Vagina (tissue), 2 donors: ENCODE results near the gene TUBA1B. TPM values are rescaled to one million over a fixed set of nuclear protein-coding genes. Genes with fewer than 3 reads are reported as not detected.

ENCODE experiments used
- DNase-seq, 2 donors: peaks; one replicate each; pipeline ENCODE4 v3.0.0-alpha.2; 2017; ENCODE audit errors: extremely low spot score in 2 of 2
- H3K27ac ChIP-seq: fragments of 200-600 bp; sonication (generic); one replicate; pipeline ENCODE4 v1.5.1; 2019
- H3K27me3 ChIP-seq: fragments of 200-600 bp; sonication (generic); one replicate; pipeline ENCODE4 v1.5.1; 2019
- H3K36me3 ChIP-seq, 2 donors: fragments of 200-600 bp; sonication (generic); one replicate each; pipeline ENCODE4 v1.5.1; 2017 to 2019
- H3K4me1 ChIP-seq: fragments of 200-600 bp; sonication (generic); one replicate; pipeline ENCODE4 v1.5.1; 2019
- H3K4me3 ChIP-seq, 2 donors: fragments of 200-600 bp; sonication (generic); 1 replicate in 1 of 2; 2 replicates in 1 of 2; pipeline ENCODE4 v1.5.1; 2016 to 2019
- H3K9me3 ChIP-seq: fragments of 200-600 bp; sonication (generic); one replicate; pipeline ENCODE4 v1.5.1; 2019
- POLR2A ChIP-seq, 2 donors: fragments of 450-650 bp; IDR thresholded peaks; one replicate each; pipeline ENCODE4 v1.6.1; 2017; ENCODE audit warnings: antibody characterized with exemption in 2 of 2, mild to moderate bottlenecking in 2 of 2, moderate library complexity in 2 of 2
- POLR2AphosphoS5 ChIP-seq, 2 donors: sonication (generic); formaldehyde crosslinking; IDR thresholded peaks; one replicate each; pipeline ENCODE4 v1.9.0; 2017; ENCODE audit warnings: antibody characterized with exemption in 2 of 2, mild to moderate bottlenecking in 2 of 2, low read depth in 1 of 2; ENCODE audit not compliant: insufficient read depth in 1 of 2
- intact Hi-C: fragments of 100-400 bp; cut with DNase I; formaldehyde crosslinking; loops from one replicate; pipeline ENCODE4 v1.15.1; 2023
- small RNA-seq: library from RNA; depleted of rRNA; stranded (forward); fragments of <200 nt; gene quantifications from one replicate; pipeline ENCODE3, GENCODE V24; 2016
- total RNA-seq: library from RNA; depleted of rRNA; stranded (reverse); fragments of >200 nt; gene quantifications from one replicate; pipeline ENCODE4 v1.2.3, GENCODE V29; 2016
- TF ChIP-seq, protein P1 (sequence below), 3 experiments: fragments of 450-650 bp in 2 of 3; fragments of 200-600 bp in 1 of 3; sonication (generic) in 1 of 3; IDR thresholded peaks; one replicate each; pipeline ENCODE4 v1.5.1; 2017 to 2019; ENCODE audit warnings: antibody characterized with exemption in 3 of 3, mild to moderate bottlenecking in 2 of 3, moderate library complexity in 2 of 3

The TUBA1B gene
- total RNA-seq, 1 donor from 2014 or later, result 638 TPM

DNA sequence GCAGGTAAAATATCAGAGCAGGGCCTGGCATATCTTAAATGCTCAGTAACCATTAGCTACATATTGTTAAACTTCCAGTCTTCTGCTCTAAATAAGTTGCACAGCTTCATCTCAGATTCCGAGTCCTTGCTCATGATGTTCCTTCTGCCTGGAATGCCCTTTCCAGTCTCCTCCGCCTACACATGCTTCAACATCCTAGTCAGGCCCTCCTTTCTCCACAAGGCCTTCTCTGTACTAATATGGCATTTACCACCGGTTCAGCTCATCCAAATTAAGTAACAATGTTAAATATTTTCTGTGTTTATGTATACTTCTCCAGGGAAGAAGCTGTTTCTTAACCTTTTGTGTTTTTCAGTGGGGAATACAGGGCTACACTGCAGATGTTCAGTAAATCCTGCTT, 45.1 kb downstream of the TUBA1B start:
- Histone ChIP-seq H3K4me1 (peaks cover 24% of the 10 kb centered on the region), H3K27me3 (no peaks in the 10 kb centered on the region), H3K36me3 (no peaks in the 10 kb centered on the region), H3K4me3 (no peak overlapping the region), H3K27ac (no peak overlapping the region), H3K9me3 (no peaks in the 10 kb centered on the region)
- TF ChIP-seq POLR2A (IDR thresholded peaks at IDR 0.05) (no peak), POLR2AphosphoS5 (IDR thresholded peaks at IDR 0.05; ENCODE audit: insufficient read depth in 1 of 2, low read depth in 1 of 2) (no peak)
- TF ChIP-seq, protein P1, sequence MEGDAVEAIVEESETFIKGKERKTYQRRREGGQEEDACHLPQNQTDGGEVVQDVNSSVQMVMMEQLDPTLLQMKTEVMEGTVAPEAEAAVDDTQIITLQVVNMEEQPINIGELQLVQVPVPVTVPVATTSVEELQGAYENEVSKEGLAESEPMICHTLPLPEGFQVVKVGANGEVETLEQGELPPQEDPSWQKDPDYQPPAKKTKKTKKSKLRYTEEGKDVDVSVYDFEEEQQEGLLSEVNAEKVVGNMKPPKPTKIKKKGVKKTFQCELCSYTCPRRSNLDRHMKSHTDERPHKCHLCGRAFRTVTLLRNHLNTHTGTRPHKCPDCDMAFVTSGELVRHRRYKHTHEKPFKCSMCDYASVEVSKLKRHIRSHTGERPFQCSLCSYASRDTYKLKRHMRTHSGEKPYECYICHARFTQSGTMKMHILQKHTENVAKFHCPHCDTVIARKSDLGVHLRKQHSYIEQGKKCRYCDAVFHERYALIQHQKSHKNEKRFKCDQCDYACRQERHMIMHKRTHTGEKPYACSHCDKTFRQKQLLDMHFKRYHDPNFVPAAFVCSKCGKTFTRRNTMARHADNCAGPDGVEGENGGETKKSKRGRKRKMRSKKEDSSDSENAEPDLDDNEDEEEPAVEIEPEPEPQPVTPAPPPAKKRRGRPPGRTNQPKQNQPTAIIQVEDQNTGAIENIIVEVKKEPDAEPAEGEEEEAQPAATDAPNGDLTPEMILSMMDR (IDR thresholded peaks at IDR 0.05), result no peak
- no peak for DNase-seq
- intact Hi-C loops, result no loop called here

DNA sequence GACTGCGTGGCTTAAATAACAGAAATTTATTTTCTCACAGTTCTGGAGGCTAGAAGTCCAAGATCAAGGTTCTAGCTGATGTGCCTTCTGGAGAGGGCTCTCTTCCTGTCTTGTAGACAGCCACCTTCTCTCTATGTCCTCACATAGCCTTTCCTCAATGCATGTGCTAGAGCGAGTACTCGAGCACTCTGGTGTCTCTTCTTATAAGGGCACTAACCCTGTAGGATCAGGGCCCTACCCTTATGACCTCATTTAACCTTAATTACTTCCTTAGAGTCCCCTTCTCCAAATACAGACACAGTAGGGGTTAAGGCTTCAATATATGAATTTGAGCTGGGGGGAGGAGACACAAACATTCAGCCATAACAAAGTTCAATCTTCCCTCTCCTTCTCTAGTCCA, 46.8 kb downstream of the TUBA1B start:
- Histone ChIP-seq H3K27me3 (no peaks in the 10 kb centered on the region), H3K36me3 (no peaks in the 10 kb centered on the region), H3K4me1 (peaks cover 8% of the 10 kb centered on the region), H3K27ac (no peak overlapping the region), H3K4me3 (no peak overlapping the region), H3K9me3 (no peaks in the 10 kb centered on the region)
- intact Hi-C loops, result no loop called here
- no peak for DNase-seq
- TF ChIP-seq POLR2A (IDR thresholded peaks at IDR 0.05) (no peak), POLR2AphosphoS5 (IDR thresholded peaks at IDR 0.05; ENCODE audit: insufficient read depth in 1 of 2, low read depth in 1 of 2) (no peak)
- TF ChIP-seq, protein P1 (IDR thresholded peaks at IDR 0.05), result no peak

DNA sequence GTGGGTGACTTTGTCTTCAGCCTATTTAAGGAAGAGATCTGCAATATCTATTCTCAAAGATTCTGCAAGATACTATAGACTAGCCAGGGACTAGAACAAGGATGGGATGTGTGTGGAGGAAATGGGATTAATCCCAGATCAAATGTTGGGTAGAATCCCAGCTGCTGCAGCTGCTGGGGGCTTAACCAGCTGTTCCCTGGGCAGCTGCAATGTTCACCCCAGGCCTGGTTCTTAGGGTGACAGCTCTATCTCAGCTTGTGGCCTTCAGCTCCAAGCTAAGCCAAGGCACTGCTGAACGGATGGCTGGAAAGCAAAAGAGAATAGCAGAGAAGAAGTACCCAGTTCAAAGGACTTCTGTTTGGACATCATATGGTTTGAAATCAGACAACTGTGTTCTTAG, 51.4 kb downstream of the TUBA1B start:
- Histone ChIP-seq H3K27ac (no peak overlapping the region), H3K9me3 (no peaks in the 10 kb centered on the region), H3K4me3 (no peak overlapping the region), H3K36me3 (no peaks in the 10 kb centered on the region), H3K4me1 (no peaks in the 10 kb centered on the region), H3K27me3 (no peaks in the 10 kb centered on the region)
- TF ChIP-seq POLR2AphosphoS5 (IDR thresholded peaks at IDR 0.05; ENCODE audit: insufficient read depth in 1 of 2, low read depth in 1 of 2) (no peak), POLR2A (IDR thresholded peaks at IDR 0.05) (no peak)
- TF ChIP-seq, protein P1 (IDR thresholded peaks at IDR 0.05), result no peak
- DNase-seq, result no peak
- intact Hi-C loops, result no loop called here

Small RNA genes lying within 50 kb of the gene (small RNA-seq; reads per million reads assigned to genes)
- gene RF00019, result not detected

Other genes starting within 250 kb of the TUBA1B start
- gene FKBP11, start 205.9 kb downstream of the TUBA1B start, total RNA-seq, result 16.9 TPM
- gene ARF3, start 173.9 kb downstream of the TUBA1B start, total RNA-seq, result 56.2 TPM
- gene WNT10B, start 159.7 kb downstream of the TUBA1B start, total RNA-seq, result 4.7 TPM
- gene WNT1, start 153.1 kb downstream of the TUBA1B start, total RNA-seq, result not detected
- not detected for gene DDN, start 132.0 kb downstream of the TUBA1B start, total RNA-seq
- gene PRKAG1, start 112.6 kb downstream of the TUBA1B start, total RNA-seq, result 67.0 TPM
- gene KMT2D, start 70.6 kb downstream of the TUBA1B start, total RNA-seq, result 38.8 TPM
- 1.7 TPM for gene RHEBL1, start 61.4 kb downstream of the TUBA1B start, total RNA-seq
- gene DHH, start 36.6 kb downstream of the TUBA1B start, total RNA-seq, result 1.5 TPM
- gene LMBR1L, start 20.5 kb downstream of the TUBA1B start, total RNA-seq, result 53.3 TPM
- gene TUBA1A, start 57.7 kb upstream of the TUBA1B start, total RNA-seq, result 236 TPM
- 218 TPM for gene TUBA1C, start 133.7 kb upstream of the TUBA1B start, total RNA-seq
- gene PRPH, start 163.8 kb upstream of the TUBA1B start, total RNA-seq, result 17.2 TPM
- 4.9 TPM for gene TROAP, start 191.9 kb upstream of the TUBA1B start, total RNA-seq
- gene C1QL4, start 205.8 kb upstream of the TUBA1B start, total RNA-seq, result 2.0 TPM
- gene DNAJC22, start 215.5 kb upstream of the TUBA1B start, total RNA-seq, result 3.7 TPM
- 28.0 TPM for gene SPATS2, start 236.1 kb upstream of the TUBA1B start, total RNA-seq